CD4-positive, alpha-beta T cell (primary cell): ENCODE results near the gene ZNF691. TPM values are rescaled to one million over a fixed set of nuclear protein-coding genes. Genes with fewer than 3 reads are reported as not detected.

Experiments
- ATAC-seq: fragments of 200-7000 bp; cut with Tn5 transposase; one replicate; pipeline ENCODE4 v1.10.0; 2022; ENCODE audit warnings: mild to moderate bottlenecking; ENCODE audit not compliant: poor library complexity
- CTCF ChIA-PET: fragments of 350-600 bp; sonication (Branson Sonifier 250); formaldehyde crosslinking; loops from one replicate; lab custom pipeline; 2021; ENCODE audit warnings: antibody characterized with exemption, inconsistent platforms; lab: Charles Lee
- POLR2A ChIA-PET: fragments of 350-600 bp; sonication (Branson Sonifier 250); formaldehyde crosslinking; loops from one replicate; lab custom pipeline; 2021; ENCODE audit warnings: antibody characterized with exemption, inconsistent platforms; lab: Charles Lee
- DNase-seq, 14 experiments: peaks; one replicate each; pipeline ENCODE4 v3.0.0-alpha.2; 2013 to 2020; ENCODE audit warnings: mixed read lengths in 2 of 14
- H3K27ac ChIP-seq, 2 donors: one replicate each; pipeline versions ENCODE4 v1.5.1 to v1.7.0; 2013; ENCODE audit warnings: low read length in 2 of 2, low read depth in 1 of 2, mild to moderate bottlenecking in 1 of 2
- H3K27me3 ChIP-seq, 2 experiments: 1 replicate in 1 of 2; 2 replicates in 1 of 2; pipeline versions ENCODE4 v1.6.1 to v1.7.0; 2013; ENCODE audit warnings: low read length in 2 of 2, control low read depth in 1 of 2, mild to moderate bottlenecking in 1 of 2, moderate library complexity in 1 of 2; ENCODE audit not compliant: insufficient read depth in 2 of 2, control insufficient read depth in 1 of 2
- H3K36me3 ChIP-seq: one replicate; pipeline ENCODE4 v1.6.1; 2013; ENCODE audit warnings: low read length, control low read depth; ENCODE audit not compliant: insufficient read depth
- H3K4me1 ChIP-seq: one replicate; pipeline ENCODE4 v1.6.1; 2013; ENCODE audit warnings: low read length, control low read depth; ENCODE audit not compliant: insufficient read depth
- H3K4me3 ChIP-seq: one replicate; pipeline ENCODE4 v1.5.1; 2013; ENCODE audit warnings: mild to moderate bottlenecking, low read length, moderate library complexity
- H3K9me3 ChIP-seq, 2 experiments: 1 replicate in 1 of 2; 2 replicates in 1 of 2; pipeline versions ENCODE4 v1.6.1 to v1.7.0; 2013; ENCODE audit warnings: low read length in 2 of 2, mild to moderate bottlenecking in 2 of 2, control low read depth in 1 of 2, moderate library complexity in 1 of 2; ENCODE audit not compliant: control insufficient read depth in 1 of 2, insufficient read depth in 1 of 2
- H3K27ac Mint-ChIP-seq: one replicate; pipeline ENCODE4 v1.8.0; 2020; ENCODE audit warnings: mixed read lengths
- H3K27me3 Mint-ChIP-seq: one replicate; pipeline ENCODE4 v1.8.0; 2021; ENCODE audit warnings: mixed read lengths
- H3K36me3 Mint-ChIP-seq: one replicate; pipeline ENCODE4 v1.8.0; 2021; ENCODE audit warnings: low read depth, mixed read lengths
- H3K4me1 Mint-ChIP-seq: one replicate; pipeline ENCODE4 v1.8.0; 2021; ENCODE audit warnings: low read depth, mixed read lengths
- H3K4me3 Mint-ChIP-seq: one replicate; pipeline ENCODE4 v1.8.0; 2020; ENCODE audit warnings: mild to moderate bottlenecking, mixed read lengths
- H3K9me3 Mint-ChIP-seq: one replicate; pipeline ENCODE4 v1.8.0; 2020; ENCODE audit warnings: mixed read lengths
- CTCF ChIP-seq: fragments of 200-600 bp; IDR thresholded peaks from one replicate; pipeline ENCODE4 v1.8.0; 2022; ENCODE audit warnings: antibody characterized with exemption, mild to moderate bottlenecking
- intact Hi-C, 2 experiments: fragments of 100-400 bp; cut with DNase I in 1 of 2; cut with micrococcal nuclease in 1 of 2; formaldehyde crosslinking; loops; one replicate each; pipeline versions ENCODE4 v1.15.1 to v1.9.0; 2023 to 2025; cut with DNase I, micrococcal nuclease
- total RNA-seq, 174 experiments: library from RNA in 2 of 174; stranded (reverse) in 2 of 174; gene quantifications; one replicate each; pipeline ENCODE4 v1.2.3 and lab custom pipeline; 2021 to 2026

ZNF691 gene
- total RNA-seq, 2 experiments from 2014 or later = 1.2 to 1.7 TPM

GRCh38 chr1:42838482-42839190, 7.8 kb upstream of the ZNF691 start:
- DNase-seq = peak in 2 of 14 experiments; percentile 13 to 21
- ChIA-PET POLR2A (interaction anchor here (1.0 kb wide), 1 partner anchor 8 kb away, joined by 3 read pairs; the partner anchor contains the start of gene ZNF691), CTCF (no interaction called here)
- ATAC-seq = no peak
- Mint-ChIP-seq H3K27ac (no peak overlapping the region), H3K4me1 (no peaks in the 10 kb centered on the region), H3K36me3 (no peaks in the 10 kb centered on the region), H3K4me3 (no peak overlapping the region), H3K27me3 (no peaks in the 10 kb centered on the region), H3K9me3 (no peaks in the 10 kb centered on the region)
- intact Hi-C loops = no loop called here
- Histone ChIP-seq H3K36me3 (peaks cover 3% of the 10 kb centered on the region), H3K4me3 (no peak overlapping the region), H3K9me3 (no peaks in the 10 kb centered on the region), H3K4me1 (no peaks in the 10 kb centered on the region), H3K27ac (no peak overlapping the region), H3K27me3 (no peaks in the 10 kb centered on the region)
- no peak for TF ChIP-seq CTCF

GRCh38 chr1:42841010-42841409, 5.4 kb upstream of the ZNF691 start:
- Mint-ChIP-seq H3K4me3 (no peak overlapping the region), H3K27me3 (no peaks in the 10 kb centered on the region), H3K36me3 (no peaks in the 10 kb centered on the region), H3K4me1 (peaks cover 4% of the 10 kb centered on the region), H3K27ac (no peak overlapping the region), H3K9me3 (no peaks in the 10 kb centered on the region)
- ATAC-seq = no peak
- DNase-seq = no peak
- no peak for TF ChIP-seq CTCF
- ChIA-PET POLR2A (no interaction called here), CTCF (no interaction called here)
- intact Hi-C loops = loop anchor here in 1 of 2 experiments (10.0 kb wide), 2 partner anchors 376 to 514 kb away; partner anchors contain the start of genes CCDC30 and CDC20
- no peak overlapping the region for H3K4me3 ChIP-seq
- H3K27ac ChIP-seq = no peak overlapping the region
- no peaks in the 10 kb centered on the region for H3K27me3 ChIP-seq
- no peaks in the 10 kb centered on the region for H3K9me3 ChIP-seq
- peaks cover 5% of the 10 kb centered on the region for H3K4me1 ChIP-seq
- no peaks in the 10 kb centered on the region for H3K36me3 ChIP-seq

GRCh38 chr1:42841440-42842147, 4.8 kb upstream of the ZNF691 start:
- Histone ChIP-seq H3K27ac (no peak overlapping the region), H3K36me3 (no peaks in the 10 kb centered on the region), H3K4me3 (no peak overlapping the region), H3K27me3 (no peaks in the 10 kb centered on the region), H3K4me1 (peaks cover 7% of the 10 kb centered on the region), H3K9me3 (no peaks in the 10 kb centered on the region)
- no peak for DNase-seq
- Mint-ChIP-seq H3K27me3 (no peaks in the 10 kb centered on the region), H3K4me3 (no peak overlapping the region), H3K9me3 (no peaks in the 10 kb centered on the region), H3K36me3 (peaks cover 5% of the 10 kb centered on the region), H3K27ac (no peak overlapping the region), H3K4me1 (peaks cover 10% of the 10 kb centered on the region)
- ChIA-PET POLR2A (no interaction called here), CTCF (no interaction called here)
- intact Hi-C loops = loop anchor here in 1 of 2 experiments (10.0 kb wide), 2 partner anchors 377 to 513 kb away; partner anchors contain the start of genes CCDC30 and CDC20
- no peak for ATAC-seq
- TF ChIP-seq CTCF = no peak
